Subcutaneous abdominal adipose tissue (tissue), 5 donors: Measurements from ENCODE around the gene KRTAP9-6.
"Not testable (repeated sequence)": the region's sequence is repeated elsewhere in the genome, so short reads cannot be mapped to it uniquely, and the experiment has no call there.

ENCODE experiments used
- H3K27ac ChIP-seq: one replicate; pipeline ENCODE4 v1.7.0; 2013; ENCODE audit warnings: low read depth, mild to moderate bottlenecking, inconsistent platforms, low read length, moderate library complexity
- H3K27me3 ChIP-seq, 5 donors: one replicate each; pipeline ENCODE4 v1.7.0; 2013; ENCODE audit warnings: low read length in 5 of 5, inconsistent platforms in 1 of 5; ENCODE audit not compliant: control insufficient read depth in 5 of 5, insufficient read depth in 4 of 5
- H3K36me3 ChIP-seq, 5 donors: one replicate each; pipeline ENCODE4 v1.7.0; 2013; ENCODE audit warnings: low read length in 5 of 5; ENCODE audit not compliant: control insufficient read depth in 5 of 5, insufficient read depth in 5 of 5
- H3K4me1 ChIP-seq, 5 donors: one replicate each; pipeline ENCODE4 v1.7.0; 2013; ENCODE audit warnings: low read length in 5 of 5, mild to moderate bottlenecking in 3 of 5, moderate library complexity in 1 of 5; ENCODE audit not compliant: control insufficient read depth in 5 of 5, insufficient read depth in 5 of 5
- H3K4me3 ChIP-seq, 5 donors: one replicate each; pipeline ENCODE4 v1.7.0; 2013; ENCODE audit warnings: low read length in 5 of 5, low read depth in 1 of 5
- H3K9ac ChIP-seq, 5 donors: one replicate each; pipeline ENCODE4 v1.7.0; 2013; ENCODE audit warnings: low read length in 5 of 5, mild to moderate bottlenecking in 4 of 5, moderate library complexity in 3 of 5
- H3K9me3 ChIP-seq, 5 donors: one replicate each; pipeline ENCODE4 v1.7.0; 2013; ENCODE audit warnings: low read length in 5 of 5; ENCODE audit not compliant: control insufficient read depth in 5 of 5
- donor health status: healthy.
- donor health status: healthy.
- donor health status: healthy.
- donor health status: healthy.
- donor health status: healthy.

The KRTAP9-6 gene

DNA sequence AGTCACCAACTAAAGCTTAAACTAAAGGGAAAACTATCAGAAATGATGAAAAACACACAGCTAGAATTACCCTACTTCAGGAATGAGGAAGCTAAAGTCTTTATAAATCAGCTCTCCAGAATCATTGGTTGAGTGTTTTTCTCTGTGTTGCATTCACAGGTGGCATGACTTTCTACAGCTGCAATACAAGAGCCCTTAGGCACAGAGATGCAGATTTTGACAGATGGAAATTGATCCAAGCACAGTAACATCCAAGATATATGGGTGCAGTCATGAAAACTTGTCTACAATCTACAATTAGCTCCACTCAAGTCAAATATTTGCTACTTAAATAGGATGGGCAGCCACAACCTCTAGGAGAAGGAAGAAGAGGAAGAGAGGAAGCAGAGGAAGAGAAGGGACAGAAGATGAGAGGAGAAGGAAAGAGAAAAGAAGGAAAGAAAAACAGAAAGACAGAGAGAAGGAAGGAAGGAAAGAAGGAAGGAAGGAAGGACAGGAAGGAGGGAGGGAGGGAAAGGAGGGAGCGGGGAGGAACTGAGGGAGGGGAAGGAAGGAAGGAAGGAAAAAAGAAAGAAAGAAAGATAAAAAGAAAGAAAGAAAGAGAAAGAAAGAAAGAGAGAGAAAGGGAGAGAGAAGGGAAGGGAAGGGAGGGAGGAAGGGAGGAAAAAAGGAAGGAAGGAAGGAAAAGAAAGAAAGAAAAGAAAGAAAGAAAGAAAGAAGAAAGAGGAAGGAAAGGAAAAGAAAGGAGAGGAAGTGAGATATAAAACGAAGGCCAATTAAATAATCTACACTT is 18.0 kb upstream of the KRTAP9-6 start:
- not testable (repeated sequence) for H3K4me3 ChIP-seq, H3K27me3 ChIP-seq, H3K4me1 ChIP-seq, H3K36me3 ChIP-seq, H3K9ac ChIP-seq, H3K27ac ChIP-seq, H3K9me3 ChIP-seq

DNA sequence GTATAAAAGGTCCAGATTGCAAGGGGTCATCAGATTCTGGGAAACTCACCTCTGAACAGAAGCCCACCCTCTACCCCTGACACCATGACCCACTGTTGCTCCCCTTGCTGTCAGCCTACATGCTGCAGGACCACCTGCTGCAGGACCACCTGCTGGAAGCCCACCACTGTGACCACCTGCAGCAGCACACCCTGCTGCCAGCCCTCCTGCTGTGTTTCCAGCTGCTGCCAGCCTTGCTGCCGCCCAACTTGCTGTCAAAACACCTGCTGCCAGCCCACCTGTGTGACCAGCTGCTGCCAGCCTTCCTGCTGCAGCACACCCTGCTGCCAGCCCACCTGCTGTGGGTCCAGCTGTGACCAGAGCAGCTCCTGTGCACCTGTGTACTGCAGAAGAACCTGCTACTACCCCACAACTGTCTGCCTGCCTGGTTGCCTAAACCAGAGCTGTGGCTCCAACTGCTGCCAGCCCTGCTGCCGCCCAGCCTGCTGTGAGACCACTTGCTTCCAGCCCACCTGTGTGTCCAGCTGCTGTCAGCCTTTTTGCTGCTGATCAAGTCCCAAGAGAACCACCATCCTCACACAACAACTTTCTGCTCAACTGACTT is 15.4 kb upstream of the KRTAP9-6 start, which contains the start of gene KRTAP9-4:
Gene KRTAP9-4 (plus strand): TSS at position 51 of the 604 bp plus-strand sequence. CDS start 34 bp downstream, at position 85.
- not testable (repeated sequence) for H3K27me3 ChIP-seq, H3K27ac ChIP-seq, H3K4me3 ChIP-seq, H3K9me3 ChIP-seq, H3K9ac ChIP-seq, H3K4me1 ChIP-seq, H3K36me3 ChIP-seq

DNA sequence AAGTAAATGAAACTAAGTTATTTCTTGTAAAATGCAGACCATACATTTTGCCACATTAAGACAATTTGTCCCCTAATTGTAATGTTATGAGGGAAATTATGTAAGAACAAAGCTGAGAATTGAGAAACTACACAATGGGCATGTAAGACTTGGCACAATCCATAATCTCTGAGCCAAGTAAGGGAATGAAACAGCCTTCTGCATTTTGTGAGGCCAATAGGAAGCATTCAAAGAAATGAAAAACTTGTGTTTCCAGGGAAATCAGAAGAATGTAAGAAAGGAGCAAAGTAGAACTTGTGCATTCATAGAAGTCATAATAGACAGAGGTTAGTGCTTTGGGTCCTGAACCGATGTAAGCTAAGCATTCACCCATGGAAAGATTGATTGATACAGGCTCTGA is 13.9 kb upstream of the KRTAP9-6 start:
- no peak overlapping the region for H3K27ac ChIP-seq
- H3K4me1 ChIP-seq, result no peaks in the 10 kb centered on the region
- no peak overlapping the region for H3K4me3 ChIP-seq
- no peaks in the 10 kb centered on the region for H3K36me3 ChIP-seq
- peaks cover 0 to 11% (median 0%) of the 10 kb centered on the region in 5 donors for H3K27me3 ChIP-seq
- H3K9me3 ChIP-seq, result no peaks in the 10 kb centered on the region
- H3K9ac ChIP-seq, result no peak overlapping the region

DNA sequence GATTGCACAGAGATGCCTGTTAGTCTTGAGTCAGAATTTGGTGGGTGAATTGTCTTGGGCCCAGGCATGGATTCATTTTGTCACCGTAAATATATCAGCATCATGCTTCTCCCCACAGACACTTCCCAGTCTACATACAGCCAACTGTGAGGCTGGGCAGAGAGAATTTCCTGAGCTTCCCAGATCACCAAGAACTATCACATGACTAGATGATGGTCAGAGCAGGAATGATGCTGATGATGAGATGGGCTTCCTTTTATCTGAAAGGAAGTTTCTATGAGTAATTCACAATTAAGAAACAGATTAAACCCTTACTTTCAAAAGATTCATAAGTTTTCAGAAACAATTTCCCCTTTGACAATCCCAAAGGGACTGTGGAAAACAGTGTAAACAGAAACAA is 10.3 kb upstream of the KRTAP9-6 start:
- H3K9ac ChIP-seq, result no peak overlapping the region
- H3K9me3 ChIP-seq, result no peaks in the 10 kb centered on the region
- no peaks in the 10 kb centered on the region for H3K36me3 ChIP-seq
- no peak overlapping the region for H3K27ac ChIP-seq
- H3K4me1 ChIP-seq, result no peaks in the 10 kb centered on the region
- H3K27me3 ChIP-seq, result peaks cover 0 to 9% (median 0%) of the 10 kb centered on the region in 5 donors
- no peak overlapping the region for H3K4me3 ChIP-seq

DNA sequence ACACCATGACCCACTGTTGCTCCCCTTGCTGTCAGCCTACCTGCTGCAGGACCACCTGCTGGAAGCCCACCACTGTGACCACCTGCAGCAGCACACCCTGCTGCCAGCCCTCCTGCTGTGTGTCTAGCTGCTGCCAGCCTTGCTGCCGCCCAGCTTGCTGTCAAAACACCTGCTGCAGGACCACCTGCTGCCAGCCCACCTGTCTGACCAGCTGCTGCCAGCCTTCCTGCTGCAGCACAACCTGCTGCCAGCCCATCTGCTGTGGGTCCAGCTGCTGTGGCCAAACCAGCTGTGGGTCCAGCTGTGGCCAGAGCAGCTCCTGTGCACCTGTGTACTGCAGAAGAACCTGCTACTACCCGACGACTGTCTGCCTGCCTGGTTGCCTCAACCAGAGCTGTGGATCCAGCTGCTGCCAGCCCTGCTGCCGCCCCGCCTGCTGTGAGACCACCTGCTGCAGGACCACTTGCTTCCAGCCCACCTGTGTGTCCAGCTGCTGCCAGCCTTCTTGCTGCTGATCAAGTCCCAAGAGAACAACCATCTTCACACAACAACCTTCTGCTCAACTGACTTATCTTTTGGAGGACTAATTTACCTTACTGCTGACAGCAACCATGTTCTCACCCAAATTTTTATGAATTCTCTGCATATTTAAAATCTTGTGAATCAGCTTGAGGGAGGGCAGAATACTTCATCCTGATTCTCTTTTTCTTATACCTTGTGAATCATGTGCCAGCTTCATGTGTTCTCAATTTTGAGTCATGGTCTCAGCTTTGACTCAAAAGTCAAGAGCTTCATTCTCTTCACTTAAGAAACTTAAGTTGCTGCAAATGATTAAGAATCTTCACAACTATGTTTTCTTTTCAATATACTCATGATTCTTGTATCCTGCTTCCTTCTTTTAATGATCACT is 9.5 kb upstream of the KRTAP9-6 start, which contains the start of gene KRTAP9-9:
Gene KRTAP9-9 (plus strand): TSS at position 4 of the 910 bp plus-strand sequence.
- not testable (repeated sequence) for H3K27ac ChIP-seq, H3K9ac ChIP-seq, H3K4me1 ChIP-seq, H3K36me3 ChIP-seq, H3K4me3 ChIP-seq, H3K9me3 ChIP-seq, H3K27me3 ChIP-seq

DNA sequence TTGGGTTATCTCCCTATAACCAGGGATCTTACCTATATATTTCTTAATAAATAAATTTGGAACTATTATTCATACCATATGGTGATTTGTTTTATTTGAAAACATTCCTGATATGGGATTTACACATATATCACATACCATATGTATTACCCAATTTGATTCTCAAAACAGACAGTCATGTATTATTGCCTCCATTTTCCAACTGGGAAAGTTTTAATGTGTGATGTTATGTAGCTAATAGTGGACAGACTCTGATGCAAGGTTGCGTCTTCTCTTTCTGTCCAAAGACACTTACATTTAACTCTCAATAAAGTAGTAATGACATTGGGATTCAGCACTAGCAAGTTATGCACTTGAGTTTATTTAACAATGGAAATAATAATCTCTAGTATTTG is 8.9 kb upstream of the KRTAP9-6 start:
- H3K9me3 ChIP-seq, result no peaks in the 10 kb centered on the region
- H3K27me3 ChIP-seq, result peaks cover 0 to 8% (median 0%) of the 10 kb centered on the region in 5 donors
- no peaks in the 10 kb centered on the region for H3K36me3 ChIP-seq
- H3K27ac ChIP-seq, result no peak overlapping the region
- H3K9ac ChIP-seq, result no peak overlapping the region
- no peaks in the 10 kb centered on the region for H3K4me1 ChIP-seq
- no peak overlapping the region for H3K4me3 ChIP-seq

DNA sequence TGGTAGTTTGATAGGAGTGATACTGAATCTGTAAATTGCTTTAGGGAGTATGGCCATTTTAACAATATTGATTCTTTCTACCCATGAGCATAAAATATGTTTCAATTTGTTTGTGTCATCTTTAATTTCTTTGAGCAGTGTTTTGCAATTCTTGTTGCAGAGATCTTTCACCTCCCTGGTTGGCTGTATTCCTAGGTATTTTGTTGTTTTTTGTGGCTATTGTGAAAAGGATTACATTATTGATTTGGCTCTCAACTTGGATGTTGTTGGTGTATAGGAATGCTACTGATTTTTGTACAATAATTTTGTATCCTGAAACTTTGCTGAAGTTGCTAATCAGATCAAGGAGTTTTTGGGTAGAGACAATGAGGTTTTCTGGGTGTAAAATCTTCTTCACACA is 6.8 kb upstream of the KRTAP9-6 start:
- Histone ChIP-seq H3K27me3 (peaks cover 0 to 4% (median 0%) of the 10 kb centered on the region in 5 donors), H3K36me3 (no peaks in the 10 kb centered on the region), H3K9me3 (no peaks in the 10 kb centered on the region), H3K27ac (no peak overlapping the region), H3K9ac (no peak overlapping the region), H3K4me3 (no peak overlapping the region), H3K4me1 (no peaks in the 10 kb centered on the region)

DNA sequence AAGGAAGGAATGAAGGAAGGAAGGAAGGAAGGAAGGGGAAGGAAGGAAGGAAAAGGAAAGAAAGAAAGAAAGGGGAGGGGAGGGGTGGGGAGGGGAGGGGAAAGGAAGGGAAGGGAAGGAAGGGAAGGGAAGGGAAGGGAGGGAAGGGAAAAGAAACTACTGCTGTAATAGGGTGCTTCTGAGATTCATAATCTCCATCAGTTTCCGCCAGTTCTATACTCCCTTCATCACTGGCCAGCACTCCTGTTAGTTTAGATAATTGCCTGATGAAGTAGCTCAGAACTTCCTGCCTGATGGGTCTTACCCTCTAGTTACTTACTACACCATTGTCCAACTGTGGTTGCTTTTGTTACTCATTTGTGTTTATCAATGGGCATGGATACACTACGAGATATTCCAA is 2.0 kb upstream of the KRTAP9-6 start:
- H3K36me3 ChIP-seq, result no peaks in the 10 kb centered on the region
- no peak overlapping the region for H3K4me3 ChIP-seq
- H3K9me3 ChIP-seq, result no peaks in the 10 kb centered on the region
- H3K27me3 ChIP-seq, result peaks cover 0 to 4% (median 3%) of the 10 kb centered on the region in 5 donors
- no peak overlapping the region for H3K9ac ChIP-seq
- no peak overlapping the region for H3K27ac ChIP-seq
- H3K4me1 ChIP-seq, result no peaks in the 10 kb centered on the region

DNA sequence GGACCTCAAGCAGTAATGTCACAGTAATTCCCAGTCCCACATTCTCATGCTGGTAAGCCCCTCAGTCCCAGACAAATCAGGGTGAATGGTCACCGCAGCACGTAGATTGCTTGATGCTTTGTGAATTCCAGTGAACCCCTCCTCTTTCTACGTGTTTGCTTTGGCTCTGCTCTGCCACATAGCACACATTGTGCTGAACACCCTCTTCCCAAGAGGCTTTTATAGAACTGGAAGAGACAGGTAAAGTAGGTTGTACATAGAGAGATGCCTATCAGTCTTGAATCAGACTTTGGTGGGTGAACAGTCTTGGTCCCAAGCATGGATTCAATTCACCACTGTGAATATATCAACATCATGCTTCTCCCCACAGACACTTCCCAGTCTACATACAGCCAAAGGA is 579 bp upstream of the KRTAP9-6 start:
- no peaks in the 10 kb centered on the region for H3K4me1 ChIP-seq
- no peak overlapping the region for H3K4me3 ChIP-seq
- no peaks in the 10 kb centered on the region for H3K9me3 ChIP-seq
- H3K36me3 ChIP-seq, result no peaks in the 10 kb centered on the region
- no peak overlapping the region for H3K9ac ChIP-seq
- peaks cover 0 to 4% (median 3%) of the 10 kb centered on the region in 5 donors for H3K27me3 ChIP-seq
- no peak overlapping the region for H3K27ac ChIP-seq

DNA sequence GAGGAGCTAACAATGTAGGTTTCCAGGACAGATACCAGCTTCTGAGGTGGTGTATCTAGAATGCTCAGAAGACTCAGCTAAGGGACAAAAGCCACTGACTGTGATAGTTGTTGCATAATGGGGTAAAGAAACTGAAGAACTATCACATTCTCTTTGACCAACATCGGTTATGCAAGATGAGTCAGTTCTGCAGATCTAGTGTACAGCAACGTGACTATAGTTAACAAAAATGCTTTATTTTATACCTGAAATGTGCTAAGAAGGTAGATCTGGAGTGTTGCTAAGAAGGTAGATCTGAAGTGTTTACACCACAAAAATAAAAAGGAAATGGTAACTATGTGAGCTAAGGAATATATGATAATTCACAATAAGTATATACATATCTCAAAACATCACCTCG is 2.5 kb downstream of the KRTAP9-6 start:
- no peaks in the 10 kb centered on the region for H3K9me3 ChIP-seq
- H3K4me3 ChIP-seq, result no peak overlapping the region
- no peaks in the 10 kb centered on the region for H3K36me3 ChIP-seq
- H3K27ac ChIP-seq, result no peak overlapping the region
- H3K27me3 ChIP-seq, result peaks cover 0 to 4% (median 3%) of the 10 kb centered on the region in 5 donors
- no peaks in the 10 kb centered on the region for H3K4me1 ChIP-seq
- H3K9ac ChIP-seq, result no peak overlapping the region
